Sigmoid colon (tissue), 7 donors: ENCODE data around the gene KLHL11. TPM values are rescaled to one million over a fixed set of nuclear protein-coding genes. Genes with fewer than 3 reads are reported as not detected.
"Not testable (repeated sequence)": the region's sequence is repeated elsewhere in the genome, so short reads cannot be mapped to it uniquely, and the experiment has no call there.

Experiments used
- DNase-seq: peaks from one replicate; pipeline ENCODE4 v3.0.0-alpha.2; 2019
- H3K27ac ChIP-seq, 4 donors: fragments of 200-600 bp; sonication (generic); one replicate each; pipeline ENCODE4 v1.5.1; 2016 to 2019; ENCODE audit warnings: mild to moderate bottlenecking in 1 of 4
- H3K27me3 ChIP-seq, 3 donors: fragments of 200-600 bp; sonication (generic); one replicate each; pipeline ENCODE4 v1.5.1; 2019; ENCODE audit warnings: mild to moderate bottlenecking in 1 of 3
- H3K36me3 ChIP-seq, 4 donors: fragments of 200-600 bp; sonication (generic); one replicate each; pipeline ENCODE4 v1.5.1; 2016 to 2019
- H3K4me1 ChIP-seq, 4 donors: fragments of 200-600 bp; sonication (generic); one replicate each; pipeline ENCODE4 v1.5.1; 2017 to 2019
- H3K4me3 ChIP-seq, 4 donors: fragments of 200-600 bp; sonication (generic); one replicate each; pipeline ENCODE4 v1.5.1; 2017 to 2019; ENCODE audit warnings: mild to moderate bottlenecking in 2 of 4, moderate library complexity in 1 of 4
- H3K9me3 ChIP-seq, 4 donors: fragments of 200-600 bp in 3 of 4; sonication (generic) in 3 of 4; one replicate each; pipeline versions ENCODE4 v1.5.1 to v1.6.1; 2013 to 2019
- EP300 ChIP-seq, 4 donors: sonication (generic); formaldehyde crosslinking; IDR thresholded peaks; one replicate each; pipeline ENCODE4 v1.6.1; 2017; ENCODE audit warnings: antibody characterized with exemption in 4 of 4
- POLR2A ChIP-seq, 2 donors: fragments of 450-650 bp; IDR thresholded peaks; one replicate each; pipeline ENCODE4 v1.6.1; 2016; ENCODE audit warnings: antibody characterized with exemption in 2 of 2, mild to moderate bottlenecking in 2 of 2, moderate library complexity in 2 of 2
- POLR2AphosphoS5 ChIP-seq, 4 donors: sonication (generic); formaldehyde crosslinking; IDR thresholded peaks; one replicate each; pipeline ENCODE4 v1.6.1; 2017; ENCODE audit warnings: antibody characterized with exemption in 4 of 4
- WGBS, 2 donors: extraction: QIAGEN DNeasy Blood & Tissue Kit; methylation state at CpG; one replicate each; pipeline ENCODE4 v1.1.7; 2013; 5-methylcytosine and 5-hydroxymethylcytosine counted together
- intact Hi-C: fragments of 100-400 bp; cut with DNase I; formaldehyde crosslinking; loops from one replicate; pipeline ENCODE4 v1.15.1; 2023
- polyA plus RNA-seq, 3 donors: library from polyadenylated mRNA; stranded (reverse); fragments of 200-250 nt; gene quantifications; one replicate each; pipeline ENCODE4 v1.2.3, GENCODE V29; 2013
- total RNA-seq, 4 donors: library from RNA; depleted of rRNA; stranded (reverse); fragments of >200 nt; gene quantifications; one replicate each; pipeline ENCODE4 v1.1.0, GENCODE V29; 2016
- TF ChIP-seq, protein P1 (sequence below), 4 experiments: fragments of 450-650 bp in 3 of 4; fragments of 200-600 bp in 1 of 4; IDR thresholded peaks; one replicate each; pipeline ENCODE4 v1.5.1; 2016 to 2019; ENCODE audit warnings: antibody characterized with exemption in 4 of 4, mild to moderate bottlenecking in 3 of 4, moderate library complexity in 2 of 4
- donor health status: healthy with polysubstance abuse.
- donor health status: Bipolar disorder and iron deficiency.
- donor health status: healthy.

KLHL11 gene
- total and polyA plus RNA-seq, 7 donors = 0.46 to 21.6 (median 17.1) TPM; not detected in 1

DNA sequence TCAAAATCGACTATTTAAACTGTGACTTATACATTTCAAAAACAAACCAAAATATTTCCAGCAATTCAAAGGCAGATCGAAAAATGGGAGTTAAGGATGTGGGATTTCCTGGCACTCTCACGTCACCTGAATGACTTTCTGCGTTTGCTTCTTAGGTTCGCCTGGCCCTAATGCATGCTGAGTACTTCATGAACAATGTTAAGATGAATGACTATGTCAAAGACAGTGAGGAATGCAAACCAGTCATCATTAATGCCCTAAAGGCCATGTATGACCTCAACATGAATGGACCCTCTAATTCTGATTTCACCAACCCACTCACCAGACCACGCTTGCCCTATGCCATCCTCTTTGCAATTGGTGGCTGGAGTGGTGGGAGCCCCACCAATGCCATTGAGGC lies 20.3 kb downstream of the KLHL11 start:
- Histone ChIP-seq H3K9me3 (no peaks in the 10 kb centered on the region), H3K27me3 (no peaks in the 10 kb centered on the region), H3K36me3 (no peaks in the 10 kb centered on the region), H3K27ac (no peak overlapping the region), H3K4me3 (no peak overlapping the region), H3K4me1 (peaks cover 0 to 19% (median 10%) of the 10 kb centered on the region in 4 donors)
- intact Hi-C loops = no loop called here
- peak; percentile 21 for DNase-seq
- 95 to 96% methylated on average over 6 of the region's 6 CpGs for WGBS, 2 donors
- no peak for TF ChIP-seq EP300 (IDR thresholded peaks at IDR 0.05)
- TF ChIP-seq POLR2AphosphoS5 (IDR thresholded peaks at IDR 0.05) = no peak
- no peak for TF ChIP-seq POLR2A (IDR thresholded peaks at IDR 0.05)
- TF ChIP-seq, protein P1, sequence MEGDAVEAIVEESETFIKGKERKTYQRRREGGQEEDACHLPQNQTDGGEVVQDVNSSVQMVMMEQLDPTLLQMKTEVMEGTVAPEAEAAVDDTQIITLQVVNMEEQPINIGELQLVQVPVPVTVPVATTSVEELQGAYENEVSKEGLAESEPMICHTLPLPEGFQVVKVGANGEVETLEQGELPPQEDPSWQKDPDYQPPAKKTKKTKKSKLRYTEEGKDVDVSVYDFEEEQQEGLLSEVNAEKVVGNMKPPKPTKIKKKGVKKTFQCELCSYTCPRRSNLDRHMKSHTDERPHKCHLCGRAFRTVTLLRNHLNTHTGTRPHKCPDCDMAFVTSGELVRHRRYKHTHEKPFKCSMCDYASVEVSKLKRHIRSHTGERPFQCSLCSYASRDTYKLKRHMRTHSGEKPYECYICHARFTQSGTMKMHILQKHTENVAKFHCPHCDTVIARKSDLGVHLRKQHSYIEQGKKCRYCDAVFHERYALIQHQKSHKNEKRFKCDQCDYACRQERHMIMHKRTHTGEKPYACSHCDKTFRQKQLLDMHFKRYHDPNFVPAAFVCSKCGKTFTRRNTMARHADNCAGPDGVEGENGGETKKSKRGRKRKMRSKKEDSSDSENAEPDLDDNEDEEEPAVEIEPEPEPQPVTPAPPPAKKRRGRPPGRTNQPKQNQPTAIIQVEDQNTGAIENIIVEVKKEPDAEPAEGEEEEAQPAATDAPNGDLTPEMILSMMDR (IDR thresholded peaks at IDR 0.05) = no peak

- H3K9me3 ChIP-seq, intact Hi-C loops, DNase-seq, H3K36me3 ChIP-seq, H3K4me1 ChIP-seq, H3K4me3 ChIP-seq, H3K27ac ChIP-seq, H3K27me3 ChIP-seq: not testable (repeated sequence)
- WGBS, 2 donors = 89 to 91% methylated on average over 6 of the region's 6 CpGs
Measured at GRCh38 chr17:41840781-41841180, 24.4 kb downstream of the KLHL11 start.

DNA sequence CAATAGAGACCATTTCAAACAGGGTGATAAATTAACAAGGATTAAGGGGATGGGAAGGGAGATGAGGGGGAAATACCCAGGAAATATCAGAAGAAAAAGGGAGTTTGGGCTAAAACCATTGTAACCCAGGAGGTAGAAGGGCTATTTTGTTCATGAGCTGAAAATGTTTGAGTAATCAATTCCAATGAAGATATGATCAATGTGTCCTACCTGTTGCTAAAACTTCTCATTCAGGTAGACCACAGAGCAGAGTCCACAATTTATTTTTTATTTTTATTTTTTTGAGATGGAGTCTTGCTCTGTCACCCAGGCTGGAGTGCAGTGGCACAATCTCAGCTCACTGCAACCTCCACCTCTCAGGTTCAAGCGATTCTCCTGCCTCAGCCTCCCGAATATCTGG lies 25.8 kb downstream of the KLHL11 start:
- WGBS, 2 donors = 85 to 96% methylated on average over 2 of the region's 2 CpGs
- H3K4me3 ChIP-seq, H3K27me3 ChIP-seq, DNase-seq, H3K9me3 ChIP-seq, H3K27ac ChIP-seq, intact Hi-C loops, H3K36me3 ChIP-seq: not testable (repeated sequence)
- H3K4me1 ChIP-seq = peaks cover 0 to 15% (median 14%) of the 10 kb centered on the region in 4 donors

- intact Hi-C loops = no loop called here
- no peak for DNase-seq
Measured at GRCh38 chr17:41837761-41838538, 27.3 kb downstream of the KLHL11 start, which contains the start of gene KLHL10. TSS of gene KLHL10 (plus strand) at chr17:41837825. CDS start at chr17:41837933, 108 bp downstream.

DNA sequence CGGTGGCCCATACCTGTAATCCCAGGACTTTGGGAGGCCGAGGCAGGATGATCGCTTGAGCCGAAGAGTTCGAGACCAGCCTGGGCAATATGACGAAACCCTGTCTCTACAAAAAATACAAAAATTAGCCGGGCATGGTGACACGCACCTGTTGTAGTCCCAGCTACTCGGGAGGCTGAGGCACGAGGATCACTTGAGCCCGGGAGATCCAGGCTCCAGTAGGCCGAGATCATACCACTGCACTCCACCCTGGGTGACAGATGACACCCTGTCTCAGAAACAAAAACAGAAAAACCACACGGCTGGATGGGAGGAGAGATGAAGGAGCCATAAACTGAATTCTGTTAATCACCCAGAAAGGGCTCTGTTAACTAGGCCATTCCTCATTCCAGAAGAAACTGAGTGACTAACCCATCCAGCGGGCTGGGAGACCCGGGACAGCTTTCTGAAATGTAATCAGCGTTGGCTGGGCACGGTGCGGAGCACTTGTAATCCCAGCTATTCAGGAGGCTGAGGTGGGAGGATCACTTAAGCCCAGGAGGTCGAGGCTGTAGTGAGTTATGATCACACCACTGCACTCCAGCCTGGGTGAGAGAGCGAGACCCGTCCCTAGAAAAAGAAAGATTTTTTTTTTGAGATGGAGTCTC lies 28.6 kb downstream of the KLHL11 start:
- Histone ChIP-seq H3K4me3 (peak overlapping the region; percentile 68 to 97 (median 84)), H3K9me3 (no peaks in the 10 kb centered on the region), H3K27me3 (no peaks in the 10 kb centered on the region), H3K36me3 (peaks cover 0 to 21% (median 9%) of the 10 kb centered on the region in 4 donors), H3K27ac (peak overlapping the region; percentile 77 to 91 (median 86)), H3K4me1 (peaks cover 0 to 17% (median 15%) of the 10 kb centered on the region in 4 donors)
- WGBS, 2 donors = 32 to 52% methylated on average over 21 of the region's 21 CpGs
- intact Hi-C loops = no loop called here
- TF ChIP-seq, protein P1 (IDR thresholded peaks at IDR 0.05) = no peak
- TF ChIP-seq POLR2AphosphoS5 (IDR thresholded peaks at IDR 0.05) = no peak
- no peak for TF ChIP-seq EP300 (IDR thresholded peaks at IDR 0.05)
- no peak for TF ChIP-seq POLR2A (IDR thresholded peaks at IDR 0.05)
- no peak for DNase-seq

More at GRCh38 chr17:41837761-41838538, 27.3 kb downstream of the KLHL11 start, which contains the start of gene KLHL10:
- WGBS, 2 donors = 95 to 96% methylated on average over 15 of the region's 15 CpGs
- Histone ChIP-seq H3K27me3 (no peaks in the 10 kb centered on the region), H3K4me1 (peaks cover 0 to 17% (median 15%) of the 10 kb centered on the region in 4 donors), H3K9me3 (no peaks in the 10 kb centered on the region), H3K36me3 (peaks cover 0 to 9% (median 0%) of the 10 kb centered on the region in 4 donors), H3K4me3 (peak within 1 kb of the TSS in 3 of 4 donors; percentile 68 to 97 (median 74)), H3K27ac (peak within 1 kb of the TSS in 3 of 4 donors; percentile 77 to 91 (median 85))
- no peak for TF ChIP-seq EP300 (IDR thresholded peaks at IDR 0.05)
- no peak for TF ChIP-seq POLR2A (IDR thresholded peaks at IDR 0.05)
- TF ChIP-seq POLR2AphosphoS5 (IDR thresholded peaks at IDR 0.05) = no peak
- TF ChIP-seq, protein P1 (IDR thresholded peaks at IDR 0.05) = no peak
